ENCODE data around the gene CES3. TPM values are rescaled to one million over a fixed set of nuclear protein-coding genes. Genes with fewer than 3 reads are reported as not detected.
"Not testable (repeated sequence)": the region's sequence is repeated elsewhere in the genome, so short reads cannot be mapped to it uniquely, and the experiment has no call there.

The CES3 gene
- total and polyA plus RNA-seq, 9 donors, result 0.45 to 2.3 (median 1.3) TPM

DNA sequence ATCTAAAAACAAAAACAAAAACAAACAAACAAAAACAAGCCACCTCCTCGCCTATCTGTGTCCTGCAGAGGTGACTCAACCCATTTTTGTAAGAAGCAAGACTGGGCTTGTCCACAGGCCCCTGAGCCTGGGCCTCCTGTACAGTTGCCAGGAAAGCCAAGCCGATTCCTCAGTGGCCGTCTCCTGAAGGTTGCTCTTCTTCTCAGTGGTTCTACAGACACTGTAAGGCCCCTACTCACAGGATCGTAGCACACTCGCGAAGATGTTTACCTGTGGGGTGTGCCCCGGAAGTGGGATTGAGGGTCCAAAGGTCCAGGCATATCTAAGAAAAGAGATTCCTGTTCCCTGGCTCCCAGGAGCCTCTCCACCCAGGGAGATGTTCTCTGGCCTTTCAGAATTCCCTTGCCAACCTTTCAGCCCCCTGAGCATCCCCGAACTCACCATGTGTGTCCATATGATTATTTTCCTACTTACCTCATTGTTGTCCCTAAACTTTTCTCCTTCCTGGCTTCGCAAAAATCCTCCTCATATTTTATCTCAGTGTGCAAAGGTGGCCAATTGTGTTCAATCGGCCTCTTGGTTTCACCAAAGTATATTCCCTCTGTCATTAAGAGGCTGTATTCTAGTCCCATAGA, 7.5 kb upstream of the CES3 start:
- no peaks in the 10 kb centered on the region for H3K9me3 ChIP-seq
- intact Hi-C loops (cut with DNase I), result loop anchor here in 1 of 4 donors (5.0 kb wide), 1 partner anchor 204 kb away; the partner anchor contains the start of genes FBXL8 and TRADD
- H3K27ac ChIP-seq, result no peak overlapping the region
- DNase-seq, result no peak
- TF ChIP-seq, protein P1, sequence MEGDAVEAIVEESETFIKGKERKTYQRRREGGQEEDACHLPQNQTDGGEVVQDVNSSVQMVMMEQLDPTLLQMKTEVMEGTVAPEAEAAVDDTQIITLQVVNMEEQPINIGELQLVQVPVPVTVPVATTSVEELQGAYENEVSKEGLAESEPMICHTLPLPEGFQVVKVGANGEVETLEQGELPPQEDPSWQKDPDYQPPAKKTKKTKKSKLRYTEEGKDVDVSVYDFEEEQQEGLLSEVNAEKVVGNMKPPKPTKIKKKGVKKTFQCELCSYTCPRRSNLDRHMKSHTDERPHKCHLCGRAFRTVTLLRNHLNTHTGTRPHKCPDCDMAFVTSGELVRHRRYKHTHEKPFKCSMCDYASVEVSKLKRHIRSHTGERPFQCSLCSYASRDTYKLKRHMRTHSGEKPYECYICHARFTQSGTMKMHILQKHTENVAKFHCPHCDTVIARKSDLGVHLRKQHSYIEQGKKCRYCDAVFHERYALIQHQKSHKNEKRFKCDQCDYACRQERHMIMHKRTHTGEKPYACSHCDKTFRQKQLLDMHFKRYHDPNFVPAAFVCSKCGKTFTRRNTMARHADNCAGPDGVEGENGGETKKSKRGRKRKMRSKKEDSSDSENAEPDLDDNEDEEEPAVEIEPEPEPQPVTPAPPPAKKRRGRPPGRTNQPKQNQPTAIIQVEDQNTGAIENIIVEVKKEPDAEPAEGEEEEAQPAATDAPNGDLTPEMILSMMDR (IDR thresholded peaks at IDR 0.05), result no peak
- TF ChIP-seq EP300 (IDR thresholded peaks at IDR 0.05) (no peak), POLR2A (IDR thresholded peaks at IDR 0.05) (no peak)
- H3K27me3 ChIP-seq, result no peaks in the 10 kb centered on the region
- WGBS, 3 donors, result 79 to 87% (median 81%) methylated on average over 10 of the region's 10 CpGs
- peaks cover 2% of the 10 kb centered on the region for H3K4me1 ChIP-seq (ENCODE audit: insufficient read depth)
- H3K36me3 ChIP-seq, result no peaks in the 10 kb centered on the region
- H3K4me3 ChIP-seq, result no peak overlapping the region

DNA sequence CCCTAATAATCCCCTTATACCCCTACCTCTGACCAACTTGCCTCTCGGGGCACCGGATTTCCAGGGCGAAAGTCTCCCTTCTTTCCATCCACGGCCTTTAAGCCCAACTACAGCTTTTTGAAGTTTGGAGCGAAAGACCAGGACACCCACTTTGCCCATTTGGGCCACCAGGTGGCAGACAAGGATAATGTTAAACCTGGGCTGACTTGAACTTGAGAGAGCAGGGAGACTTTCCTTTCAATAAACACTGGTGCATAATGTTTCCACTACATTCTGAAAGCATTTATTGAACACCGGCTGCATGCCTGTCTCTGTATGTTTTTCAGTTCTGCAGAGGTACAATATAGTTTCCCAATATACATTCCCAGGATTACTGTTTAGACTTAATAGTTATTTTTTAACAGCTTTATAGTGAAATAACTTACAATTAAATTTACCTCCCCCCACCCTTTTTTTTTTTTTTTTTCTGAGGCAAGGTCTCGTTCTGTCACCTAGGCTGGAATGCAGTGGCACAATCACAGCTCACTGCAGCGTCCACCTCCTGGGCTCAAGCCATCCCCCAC, 6.9 kb upstream of the CES3 start:
- no peaks in the 10 kb centered on the region for H3K27me3 ChIP-seq
- DNase-seq, result peak; percentile 73 to 87 (median 82)
- TF ChIP-seq, protein P1 (IDR thresholded peaks at IDR 0.05), result peak; percentile 66 to 79 (median 68)
- no peak for TF ChIP-seq EP300 (IDR thresholded peaks at IDR 0.05)
- TF ChIP-seq POLR2A (IDR thresholded peaks at IDR 0.05), result no peak
- H3K36me3 ChIP-seq, result no peaks in the 10 kb centered on the region
- intact Hi-C loops (cut with DNase I), result loop anchor here in 1 of 4 donors (5.0 kb wide), 1 partner anchor 203 kb away; the partner anchor contains the start of genes FBXL8 and TRADD
- 18 to 28% (median 22%) methylated on average over 8 of the region's 8 CpGs for WGBS, 3 donors
- H3K27ac ChIP-seq, result no peak overlapping the region
- H3K9me3 ChIP-seq, result no peaks in the 10 kb centered on the region
- no peak overlapping the region for H3K4me3 ChIP-seq
- no peaks in the 10 kb centered on the region for H3K4me1 ChIP-seq (ENCODE audit: insufficient read depth)

DNA sequence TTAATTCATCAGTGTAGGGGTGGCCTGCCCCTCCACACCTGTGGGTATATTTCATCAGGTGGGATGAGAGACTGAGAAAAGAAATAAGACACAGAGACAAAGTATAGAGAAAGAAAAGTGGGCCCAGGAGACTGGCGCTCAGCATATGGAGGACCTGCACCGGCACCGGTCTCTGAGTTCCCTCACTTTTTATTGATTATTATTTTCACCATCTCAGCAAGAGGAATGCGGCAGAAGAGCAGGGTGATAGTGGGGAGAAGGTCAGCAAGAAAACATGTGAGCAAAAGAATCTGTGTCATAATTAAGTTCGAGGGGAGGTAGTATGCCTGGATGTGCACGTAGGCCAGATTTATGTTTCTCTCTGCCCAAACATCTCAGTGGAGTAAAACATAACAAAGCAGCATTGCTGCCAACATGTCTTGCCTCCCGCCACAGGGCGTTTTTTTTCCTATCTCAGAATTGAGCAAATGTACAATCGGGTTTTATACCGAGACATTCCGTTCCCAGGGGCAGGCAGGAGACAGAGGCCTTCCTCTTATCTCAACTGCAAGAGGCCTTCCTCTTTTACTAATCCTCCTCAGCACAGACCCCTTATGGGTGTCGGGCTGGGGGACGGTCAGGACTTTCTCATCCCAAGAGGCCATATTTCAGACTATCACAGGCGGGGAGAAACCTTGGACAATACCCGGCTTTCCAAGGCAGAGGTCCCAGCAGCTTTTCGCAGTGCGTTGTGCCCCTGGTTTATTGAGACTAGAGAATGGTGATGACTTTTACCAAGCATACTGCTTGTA, 5.5 kb upstream of the CES3 start:
- H3K4me1 ChIP-seq (ENCODE audit: insufficient read depth); intact Hi-C loops (cut with DNase I); H3K36me3 ChIP-seq; H3K9me3 ChIP-seq; DNase-seq; H3K4me3 ChIP-seq; H3K27me3 ChIP-seq: not testable (repeated sequence)
- peak overlapping the region in 1 of 2 donors; percentile 24 for H3K27ac ChIP-seq
- 22 to 44% (median 27%) methylated on average over 17 of the region's 17 CpGs for WGBS, 3 donors

DNA sequence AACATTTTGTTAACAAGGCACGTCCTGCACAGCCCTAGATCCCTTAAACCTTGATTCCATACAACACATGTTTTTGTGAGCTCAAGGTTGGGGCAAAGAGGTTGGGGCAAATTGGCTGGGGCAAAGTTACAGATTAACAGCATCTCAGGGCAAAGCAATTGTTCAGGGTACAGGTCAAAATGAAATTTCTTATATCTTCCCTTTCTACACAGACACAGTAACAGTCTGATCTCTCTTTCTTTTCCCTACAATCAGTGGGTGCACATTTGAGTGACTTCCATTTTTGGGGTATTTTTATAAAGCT, 5.0 kb upstream of the CES3 start:
- 43 to 55% (median 53%) methylated on average over 1 of the region's 1 CpG for WGBS, 3 donors
- H3K9me3 ChIP-seq; H3K4me1 ChIP-seq (ENCODE audit: insufficient read depth); H3K27me3 ChIP-seq; H3K27ac ChIP-seq; intact Hi-C loops (cut with DNase I); H3K36me3 ChIP-seq; H3K4me3 ChIP-seq; DNase-seq: not testable (repeated sequence)

DNA sequence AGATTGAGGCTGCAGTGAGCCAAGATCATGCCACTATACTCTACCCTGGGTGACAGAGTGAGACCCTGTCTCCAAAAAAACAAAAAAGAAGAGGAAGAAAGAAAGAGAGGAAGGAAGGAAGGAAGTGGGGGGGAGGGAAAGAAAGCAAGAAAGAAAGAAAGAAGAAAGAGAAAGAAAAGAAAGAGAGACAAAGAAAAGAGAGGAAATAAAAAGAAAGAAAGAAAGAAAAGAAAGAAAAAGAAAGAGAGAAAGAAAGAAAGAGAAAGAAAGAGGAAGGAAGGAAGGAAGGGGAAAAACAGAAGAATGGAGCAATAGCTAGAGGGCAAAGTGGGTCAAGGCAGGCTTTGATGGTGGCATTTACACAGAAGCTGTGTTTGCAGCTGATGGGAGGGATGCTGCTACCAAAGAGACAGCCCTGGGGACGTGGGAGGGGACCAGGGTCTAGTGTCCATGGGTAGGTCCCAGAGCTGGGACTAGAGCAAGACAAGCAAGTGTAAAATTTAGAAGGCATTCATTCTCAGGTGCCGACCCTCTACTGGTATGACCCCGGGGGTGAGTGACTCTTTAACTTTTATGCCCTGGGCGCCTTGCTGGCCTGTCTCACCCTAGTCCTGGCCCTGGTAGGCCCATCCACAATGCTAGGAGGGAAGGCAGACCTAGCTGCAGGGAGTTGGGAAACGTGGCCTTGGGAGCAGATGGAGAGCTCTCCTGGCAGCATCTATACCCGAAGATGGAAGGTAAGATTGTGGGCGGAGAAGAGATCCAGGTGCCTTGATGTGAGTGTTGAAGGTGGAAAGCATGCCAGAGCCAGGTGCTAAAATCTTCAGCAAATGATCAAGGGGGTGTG, 2.0 kb upstream of the CES3 start:
- TF ChIP-seq, protein P1 (IDR thresholded peaks at IDR 0.05), result no peak
- H3K27ac ChIP-seq, result no peak overlapping the region
- WGBS, 3 donors, result 76 to 81% (median 76%) methylated on average over 7 of the region's 7 CpGs

More for the DNA sequence above, 2.0 kb upstream of the CES3 start:
- Histone ChIP-seq H3K27me3 (no peaks in the 10 kb centered on the region), H3K9me3 (no peaks in the 10 kb centered on the region), H3K4me3 (no peak overlapping the region), H3K4me1 (ENCODE audit: insufficient read depth) (no peaks in the 10 kb centered on the region), H3K36me3 (no peaks in the 10 kb centered on the region)
- DNase-seq, result no peak
- intact Hi-C loops (cut with DNase I), result no loop called here

Measured in ovary (tissue), 9 donors.